ENCODE results near the gene CCNK.

The CCNK gene

GRCh38 chr14:99459481-99460100 lies 21.6 kb upstream of the CCNK start:
- no peak overlapping the region for H3K9ac ChIP-seq (ENCODE audit: insufficient read length)
- TF ChIP-seq FOXP2 (optimal IDR thresholded peaks at IDR 0.05; ENCODE audit: control extremely low read depth, extremely low read length, insufficient read depth), result no peak
- TF ChIP-seq EZH2 (IDR thresholded peaks at IDR 0.05), result no peak
- no peak for TF ChIP-seq POLR2AphosphoS5 (IDR thresholded peaks at IDR 0.05; ENCODE audit: borderline replicate concordance, low read depth, low read length)
- peaks cover 62% of the 10 kb centered on the region for H3K36me3 ChIP-seq (ENCODE audit: insufficient read depth, low read length)
- DNase-seq (ENCODE audit: low read depth, low spot score), result no peak
- H3K27ac ChIP-seq, result no peak overlapping the region
- H3K9me3 ChIP-seq (ENCODE audit: low read depth, low read length), result no peaks in the 10 kb centered on the region
- no peak overlapping the region for H3K4me3 ChIP-seq

DNA sequence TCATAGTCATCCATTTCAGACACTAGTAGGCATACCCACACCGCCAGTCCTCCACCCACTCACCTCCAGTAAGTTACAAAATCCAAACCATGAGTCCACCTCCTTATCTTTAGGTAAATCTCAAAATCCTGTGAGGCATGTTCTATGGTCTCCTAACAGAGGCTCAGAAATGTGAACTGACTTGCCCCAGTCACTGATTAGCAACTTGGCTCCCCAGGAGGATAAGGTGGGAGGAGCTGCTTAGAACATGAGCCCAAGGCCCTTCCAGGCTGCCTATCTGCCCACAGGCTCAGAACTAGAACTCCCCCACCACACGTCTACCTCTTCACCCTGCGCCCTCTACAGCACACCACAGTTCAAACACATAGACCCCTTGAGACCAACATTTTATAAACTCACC lies 20.4 kb upstream of the CCNK start:
- no peak for TF ChIP-seq POLR2AphosphoS5 (IDR thresholded peaks at IDR 0.05; ENCODE audit: borderline replicate concordance, low read depth, low read length)
- TF ChIP-seq EZH2 (IDR thresholded peaks at IDR 0.05), result no peak
- TF ChIP-seq FOXP2 (optimal IDR thresholded peaks at IDR 0.05; ENCODE audit: control extremely low read depth, extremely low read length, insufficient read depth), result no peak
- peaks cover 69% of the 10 kb centered on the region for H3K36me3 ChIP-seq (ENCODE audit: insufficient read depth, low read length)
- no peak overlapping the region for H3K27ac ChIP-seq
- no peak for DNase-seq (ENCODE audit: low read depth, low spot score)
- H3K4me3 ChIP-seq, result no peak overlapping the region
- H3K9ac ChIP-seq (ENCODE audit: insufficient read length), result no peak overlapping the region
- H3K9me3 ChIP-seq (ENCODE audit: low read depth, low read length), result no peaks in the 10 kb centered on the region

DNA sequence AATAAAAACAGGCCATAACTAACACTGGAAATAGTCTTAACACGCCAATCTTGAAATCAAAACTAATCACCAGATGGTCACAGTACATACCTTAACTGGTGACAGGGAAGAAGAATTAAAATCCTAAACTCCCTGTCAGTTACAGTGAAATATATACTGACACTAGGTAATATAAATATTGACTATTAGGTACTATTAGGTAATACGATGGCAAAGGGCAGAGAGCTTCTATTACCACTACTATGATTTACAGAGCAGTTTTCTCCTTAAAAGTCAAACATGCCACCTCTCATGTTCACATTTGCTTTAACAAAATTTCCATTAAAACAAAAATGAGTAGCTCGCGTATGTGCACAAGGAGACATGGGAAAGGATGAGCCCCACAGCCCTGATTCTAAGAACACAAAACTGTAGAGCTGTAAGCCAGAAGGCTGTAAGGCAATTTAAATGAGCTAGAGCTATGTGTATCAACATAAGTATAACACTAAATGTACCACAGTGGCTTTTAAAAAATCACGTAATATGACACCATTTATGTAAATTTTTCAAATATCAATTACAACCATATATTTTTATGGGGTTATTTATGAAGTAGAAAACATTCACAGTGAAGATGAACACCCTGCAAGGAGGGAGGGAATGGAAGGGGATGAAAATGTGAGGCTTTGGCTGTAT lies 19.7 kb upstream of the CCNK start:
- DNase-seq (ENCODE audit: low read depth, low spot score), result no peak
- Histone ChIP-seq H3K27ac (0 out of 2 replicates have a peak overlapping the region, but pooled peaks have one; percentile 21), H3K36me3 (ENCODE audit: insufficient read depth, low read length) (peaks cover 66% of the 10 kb centered on the region), H3K9ac (ENCODE audit: insufficient read length) (no peak overlapping the region), H3K9me3 (ENCODE audit: low read depth, low read length) (no peaks in the 10 kb centered on the region), H3K4me3 (no peak overlapping the region)
- TF ChIP-seq EZH2 (IDR thresholded peaks at IDR 0.05) (no peak), FOXP2 (optimal IDR thresholded peaks at IDR 0.05; ENCODE audit: control extremely low read depth, extremely low read length, insufficient read depth) (no peak), POLR2AphosphoS5 (IDR thresholded peaks at IDR 0.05; ENCODE audit: borderline replicate concordance, low read depth, low read length) (no peak)

DNA sequence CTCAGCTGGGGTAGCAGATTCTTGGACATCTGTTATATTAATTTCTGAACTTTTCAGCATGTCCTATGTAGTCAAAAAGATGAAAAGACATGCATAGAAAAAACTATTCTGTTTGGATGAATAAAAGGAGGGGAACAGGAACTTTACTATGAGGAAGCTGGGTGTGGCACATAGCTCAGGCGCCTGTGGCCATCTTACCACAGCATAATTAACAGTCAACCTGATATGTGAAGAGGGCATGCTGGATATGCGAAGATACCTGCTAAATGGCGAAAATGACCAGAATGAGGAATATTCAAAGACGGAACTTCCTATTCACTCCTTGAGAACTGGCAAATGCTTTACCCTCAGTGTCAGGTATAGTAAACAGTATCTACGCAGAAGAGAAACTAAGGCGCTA lies 19.0 kb upstream of the CCNK start:
- no peak for TF ChIP-seq POLR2AphosphoS5 (IDR thresholded peaks at IDR 0.05; ENCODE audit: borderline replicate concordance, low read depth, low read length)
- TF ChIP-seq FOXP2 (optimal IDR thresholded peaks at IDR 0.05; ENCODE audit: control extremely low read depth, extremely low read length, insufficient read depth), result no peak
- no peak for TF ChIP-seq EZH2 (IDR thresholded peaks at IDR 0.05)
- Histone ChIP-seq H3K9ac (ENCODE audit: insufficient read length) (no peak overlapping the region), H3K4me3 (no peak overlapping the region), H3K36me3 (ENCODE audit: insufficient read depth, low read length) (peaks cover 60% of the 10 kb centered on the region), H3K9me3 (ENCODE audit: low read depth, low read length) (no peaks in the 10 kb centered on the region), H3K27ac (0 out of 2 replicates have a peak overlapping the region, but pooled peaks have one; percentile 21)
- DNase-seq (ENCODE audit: low read depth, low spot score), result no peak

DNA sequence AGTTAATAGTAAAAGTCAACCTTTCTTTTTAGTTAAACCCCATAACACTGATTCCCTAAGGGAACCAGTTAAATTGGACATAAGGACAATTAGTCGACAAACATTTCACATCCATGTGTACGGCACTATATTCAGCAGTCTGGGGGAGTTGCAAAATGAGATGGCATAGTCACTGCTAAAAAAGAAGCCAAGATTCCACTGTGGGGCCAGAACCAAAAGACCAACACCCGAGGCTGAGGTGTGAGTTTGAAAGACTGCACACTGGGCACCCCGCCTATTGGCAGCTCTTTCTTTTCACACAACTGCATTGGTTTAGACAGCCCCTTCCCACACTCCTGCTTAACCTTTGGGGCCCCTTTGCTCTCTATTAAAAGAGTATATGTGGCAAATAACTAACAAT lies 17.2 kb upstream of the CCNK start:
- H3K9me3 ChIP-seq (ENCODE audit: low read depth, low read length), result no peaks in the 10 kb centered on the region
- no peak overlapping the region for H3K27ac ChIP-seq
- no peak for DNase-seq (ENCODE audit: low read depth, low spot score)
- no peak overlapping the region for H3K9ac ChIP-seq (ENCODE audit: insufficient read length)
- TF ChIP-seq EZH2 (IDR thresholded peaks at IDR 0.05), result no peak
- no peak for TF ChIP-seq FOXP2 (optimal IDR thresholded peaks at IDR 0.05; ENCODE audit: control extremely low read depth, extremely low read length, insufficient read depth)
- no peak for TF ChIP-seq POLR2AphosphoS5 (IDR thresholded peaks at IDR 0.05; ENCODE audit: borderline replicate concordance, low read depth, low read length)
- H3K4me3 ChIP-seq, result no peak overlapping the region
- peaks cover 51% of the 10 kb centered on the region for H3K36me3 ChIP-seq (ENCODE audit: insufficient read depth, low read length)

- Histone ChIP-seq H3K4me3 (no peak overlapping the region), H3K9me3 (ENCODE audit: low read depth, low read length) (no peaks in the 10 kb centered on the region), H3K9ac (ENCODE audit: insufficient read length) (no peak overlapping the region), H3K27ac (no peak overlapping the region), H3K36me3 (ENCODE audit: insufficient read depth, low read length) (peaks cover 44% of the 10 kb centered on the region)
- DNase-seq (ENCODE audit: low read depth, low spot score), result no peak
- TF ChIP-seq EZH2 (IDR thresholded peaks at IDR 0.05), result no peak
- TF ChIP-seq POLR2AphosphoS5 (IDR thresholded peaks at IDR 0.05; ENCODE audit: borderline replicate concordance, low read depth, low read length), result no peak
- no peak for TF ChIP-seq FOXP2 (optimal IDR thresholded peaks at IDR 0.05; ENCODE audit: control extremely low read depth, extremely low read length, insufficient read depth)
Observed at GRCh38 chr14:99465288-99465687, 15.9 kb upstream of the CCNK start.

DNA sequence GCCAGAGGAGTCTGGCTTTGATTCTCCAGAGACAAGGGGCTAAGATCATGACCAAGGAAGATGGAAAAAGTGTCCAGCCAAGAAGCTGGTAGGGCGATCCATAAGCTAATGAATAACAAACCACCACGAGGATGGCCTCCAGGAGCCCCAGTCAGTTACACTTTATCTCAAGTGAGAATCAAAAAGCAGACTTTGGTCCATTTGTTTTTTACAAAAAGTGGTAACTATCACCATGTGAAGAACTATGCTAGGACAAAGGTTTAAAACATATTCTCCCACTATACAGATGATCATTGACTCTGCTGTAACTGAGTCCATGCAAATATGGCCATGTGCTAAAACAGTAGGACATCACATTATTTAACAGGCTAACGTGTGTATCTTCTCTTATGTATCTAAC lies 14.5 kb upstream of the CCNK start:
- H3K4me3 ChIP-seq, result no peak overlapping the region
- H3K9ac ChIP-seq (ENCODE audit: insufficient read length), result no peak overlapping the region
- DNase-seq (ENCODE audit: low read depth, low spot score), result no peak
- H3K9me3 ChIP-seq (ENCODE audit: low read depth, low read length), result no peaks in the 10 kb centered on the region
- TF ChIP-seq EZH2 (IDR thresholded peaks at IDR 0.05), result no peak
- TF ChIP-seq FOXP2 (optimal IDR thresholded peaks at IDR 0.05; ENCODE audit: control extremely low read depth, extremely low read length, insufficient read depth), result no peak
- no peak for TF ChIP-seq POLR2AphosphoS5 (IDR thresholded peaks at IDR 0.05; ENCODE audit: borderline replicate concordance, low read depth, low read length)
- no peak overlapping the region for H3K27ac ChIP-seq
- H3K36me3 ChIP-seq (ENCODE audit: insufficient read depth, low read length), result peaks cover 30% of the 10 kb centered on the region

GRCh38 chr14:99467336-99468078 lies 13.7 kb upstream of the CCNK start:
- no peak overlapping the region for H3K9ac ChIP-seq (ENCODE audit: insufficient read length)
- no peak for DNase-seq (ENCODE audit: low read depth, low spot score)
- H3K9me3 ChIP-seq (ENCODE audit: low read depth, low read length), result no peaks in the 10 kb centered on the region
- H3K4me3 ChIP-seq, result no peak overlapping the region
- peaks cover 22% of the 10 kb centered on the region for H3K36me3 ChIP-seq (ENCODE audit: insufficient read depth, low read length)
- no peak overlapping the region for H3K27ac ChIP-seq
- no peak for TF ChIP-seq EZH2 (IDR thresholded peaks at IDR 0.05)
- no peak for TF ChIP-seq POLR2AphosphoS5 (IDR thresholded peaks at IDR 0.05; ENCODE audit: borderline replicate concordance, low read depth, low read length)
- no peak for TF ChIP-seq FOXP2 (optimal IDR thresholded peaks at IDR 0.05; ENCODE audit: control extremely low read depth, extremely low read length, insufficient read depth)
